Activated CD8-positive, alpha-beta memory T cell treated with anti-CD3 and anti-CD28 coated beads, Interleukin-2, amount 10 ng/mL, durations not matched to agents 7 days and 5 days (primary cell): Measurements from ENCODE around the gene FEZ2. TPM values are rescaled to one million over a fixed set of nuclear protein-coding genes. Genes with fewer than 3 reads are reported as not detected.

ENCODE experiments used
- ATAC-seq: fragments of 150-1000 bp; cut with Tn5 transposase; one replicate; pipeline ENCODE4 v1.10.0; 2021; ENCODE audit warnings: moderate library complexity
- CTCF ChIA-PET: fragments of 350-600 bp; sonication (Branson Sonifier 250); formaldehyde crosslinking; loops from one replicate; lab custom pipeline; 2021; ENCODE audit warnings: antibody characterized with exemption; lab: Charles Lee
- DNase-seq: peaks from one replicate; pipeline ENCODE4 v3.0.0-alpha.2; 2020
- H3K27ac Mint-ChIP-seq: one replicate; pipeline ENCODE4 v1.8.0; 2021; ENCODE audit warnings: mild to moderate bottlenecking, mixed read lengths
- H3K27me3 Mint-ChIP-seq: one replicate; pipeline ENCODE4 v1.8.0; 2021; ENCODE audit warnings: mixed read lengths
- H3K36me3 Mint-ChIP-seq: one replicate; pipeline ENCODE4 v1.8.0; 2021; ENCODE audit warnings: mild to moderate bottlenecking, mixed read lengths
- H3K4me1 Mint-ChIP-seq: one replicate; pipeline ENCODE4 v1.8.0; 2021; ENCODE audit warnings: mixed read lengths
- H3K4me3 Mint-ChIP-seq: one replicate; pipeline ENCODE4 v1.8.0; 2021; ENCODE audit warnings: mild to moderate bottlenecking, moderate library complexity, mixed read lengths
- H3K9me3 Mint-ChIP-seq: one replicate; pipeline ENCODE4 v1.8.0; 2022; ENCODE audit warnings: low read depth, mixed read lengths
- total RNA-seq, 2 experiments: library from RNA; stranded (reverse); gene quantifications; one replicate each; pipeline ENCODE4 v1.2.3, GENCODE V29; 2021

FEZ2 gene
- total RNA-seq, 2 experiments from 2014 or later = 9.9 to 13.3 TPM

DNA sequence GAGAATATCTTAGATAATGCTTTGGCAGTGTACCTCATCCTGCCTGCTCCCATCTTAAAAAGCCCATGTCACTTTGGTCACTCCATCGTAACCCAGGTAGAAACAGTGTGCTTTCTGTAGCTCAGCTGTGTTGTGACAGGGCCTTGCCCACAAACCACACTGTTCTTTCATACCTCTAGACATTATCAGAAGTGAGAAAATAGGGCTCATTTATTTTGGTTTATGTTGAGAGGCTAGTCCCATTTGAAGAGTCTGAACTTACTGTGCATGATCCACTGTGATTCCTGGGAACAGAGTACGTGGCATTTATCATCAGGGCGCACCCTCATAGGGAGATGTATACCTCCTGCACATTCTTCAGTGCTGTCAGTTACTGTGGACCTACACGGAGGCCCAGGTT is 69.7 kb downstream of the FEZ2 start:
- CTCF ChIA-PET = interaction anchor here (1.1 kb wide), 1 partner anchor 13 kb away, joined by 3 read pairs; no protein-coding TSS in a partner anchor
- Mint-ChIP-seq H3K36me3 (no peaks in the 10 kb centered on the region), H3K9me3 (no peaks in the 10 kb centered on the region), H3K27me3 (no peaks in the 10 kb centered on the region), H3K4me3 (no peak overlapping the region), H3K4me1 (peaks cover 9% of the 10 kb centered on the region), H3K27ac (no peak overlapping the region)
- DNase-seq (no peak), ATAC-seq (no peak)

DNA sequence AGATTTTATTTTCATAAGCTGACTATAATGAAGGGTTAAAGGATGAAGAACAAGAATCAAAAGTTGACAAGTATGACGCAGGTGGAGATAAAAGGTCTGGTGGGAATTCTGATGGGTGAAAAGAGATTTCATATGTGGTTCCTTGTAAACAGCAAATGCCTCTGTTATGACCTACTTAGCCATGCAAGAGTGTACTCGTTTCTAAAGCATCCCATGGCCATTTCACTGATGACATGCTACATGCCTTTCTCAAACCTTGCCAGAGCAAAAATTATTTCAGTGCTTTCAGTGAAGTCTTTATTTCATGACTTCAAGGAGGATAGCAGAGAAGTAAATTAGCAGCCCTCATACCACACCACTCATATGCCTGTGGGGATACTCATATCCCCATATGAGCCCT is 71.7 kb downstream of the FEZ2 start:
- no peak overlapping the region for H3K4me3 Mint-ChIP-seq
- DNase-seq (no peak), ATAC-seq (no peak)
- peaks cover 9% of the 10 kb centered on the region for H3K4me1 Mint-ChIP-seq
- H3K9me3 Mint-ChIP-seq = no peaks in the 10 kb centered on the region
- H3K27me3 Mint-ChIP-seq = no peaks in the 10 kb centered on the region
- H3K36me3 Mint-ChIP-seq = peaks cover 1% of the 10 kb centered on the region
- H3K27ac Mint-ChIP-seq = no peak overlapping the region
- CTCF ChIA-PET = no interaction called here

DNA sequence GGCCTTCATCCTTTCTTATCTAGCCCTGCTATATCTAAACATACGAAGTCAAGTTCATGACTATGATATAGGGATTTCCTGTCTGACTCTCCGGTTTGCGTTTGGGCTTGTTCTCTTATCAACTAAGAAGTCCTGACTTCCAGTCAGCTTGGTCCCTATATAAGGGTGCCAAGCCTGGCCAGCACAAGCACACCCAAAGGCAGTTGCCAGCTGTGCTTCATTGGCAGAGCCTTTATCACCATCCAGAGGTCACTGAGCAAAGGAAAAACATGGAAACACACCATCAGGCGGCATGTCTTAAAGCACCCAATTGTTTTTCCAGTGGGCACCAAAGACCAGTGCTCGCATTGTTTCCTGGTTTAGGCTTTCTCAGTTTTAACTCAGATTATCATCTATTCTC is 72.7 kb downstream of the FEZ2 start:
- H3K27me3 Mint-ChIP-seq = no peaks in the 10 kb centered on the region
- ATAC-seq (no peak), DNase-seq (no peak)
- no peak overlapping the region for H3K27ac Mint-ChIP-seq
- peaks cover 1% of the 10 kb centered on the region for H3K36me3 Mint-ChIP-seq
- no peak overlapping the region for H3K4me3 Mint-ChIP-seq
- no peaks in the 10 kb centered on the region for H3K9me3 Mint-ChIP-seq
- peaks cover 9% of the 10 kb centered on the region for H3K4me1 Mint-ChIP-seq
- CTCF ChIA-PET = no interaction called here

DNA sequence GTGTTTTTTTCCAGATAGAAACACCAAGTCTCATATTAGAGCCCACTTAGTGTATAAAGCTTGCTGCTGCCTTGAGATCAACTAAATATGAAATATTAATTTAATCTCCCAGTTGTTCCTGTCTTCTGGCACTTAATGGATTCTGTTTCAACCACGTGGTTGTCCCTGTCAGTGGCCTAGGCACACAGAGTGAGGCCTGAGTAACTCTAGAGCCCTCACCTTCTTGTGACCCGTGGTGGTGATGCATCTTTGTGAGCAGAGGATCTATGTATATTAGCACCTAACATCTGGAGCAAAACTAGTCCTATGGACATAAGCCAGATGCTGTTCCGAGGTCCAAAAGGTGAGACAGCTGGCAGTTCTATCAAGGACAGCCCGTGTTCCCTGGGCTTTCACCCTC is 74.8 kb downstream of the FEZ2 start:
- Mint-ChIP-seq H3K4me1 (peaks cover 2% of the 10 kb centered on the region), H3K4me3 (no peak overlapping the region), H3K9me3 (no peaks in the 10 kb centered on the region), H3K27me3 (no peaks in the 10 kb centered on the region), H3K27ac (no peak overlapping the region), H3K36me3 (peaks cover 1% of the 10 kb centered on the region)
- no peak for ATAC-seq
- CTCF ChIA-PET = no interaction called here
- DNase-seq = no peak

DNA sequence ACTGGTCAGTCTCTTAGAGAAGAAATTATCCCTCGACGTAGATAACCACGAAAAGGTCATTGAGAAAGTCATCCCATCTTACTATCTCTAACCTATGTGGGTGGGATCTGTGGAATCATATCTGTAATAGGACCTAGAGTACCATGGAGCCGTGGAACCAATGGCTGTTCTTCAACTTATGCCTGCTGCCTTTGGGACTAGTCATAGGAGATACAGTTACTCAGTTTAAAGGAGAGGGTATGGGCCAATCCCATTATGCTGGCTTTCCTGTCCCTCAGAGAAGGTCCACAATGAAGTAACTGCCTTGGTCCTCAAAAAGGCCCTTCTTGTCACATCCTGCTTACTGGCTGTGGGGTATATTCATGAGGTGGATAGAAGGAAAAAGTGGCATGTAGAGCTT is 77.5 kb downstream of the FEZ2 start:
- H3K9me3 Mint-ChIP-seq = no peaks in the 10 kb centered on the region
- no peaks in the 10 kb centered on the region for H3K27me3 Mint-ChIP-seq
- H3K4me1 Mint-ChIP-seq = no peaks in the 10 kb centered on the region
- DNase-seq = no peak
- ATAC-seq = no peak
- no peak overlapping the region for H3K27ac Mint-ChIP-seq
- CTCF ChIA-PET = no interaction called here
- H3K36me3 Mint-ChIP-seq = peaks cover 1% of the 10 kb centered on the region
- no peak overlapping the region for H3K4me3 Mint-ChIP-seq

DNA sequence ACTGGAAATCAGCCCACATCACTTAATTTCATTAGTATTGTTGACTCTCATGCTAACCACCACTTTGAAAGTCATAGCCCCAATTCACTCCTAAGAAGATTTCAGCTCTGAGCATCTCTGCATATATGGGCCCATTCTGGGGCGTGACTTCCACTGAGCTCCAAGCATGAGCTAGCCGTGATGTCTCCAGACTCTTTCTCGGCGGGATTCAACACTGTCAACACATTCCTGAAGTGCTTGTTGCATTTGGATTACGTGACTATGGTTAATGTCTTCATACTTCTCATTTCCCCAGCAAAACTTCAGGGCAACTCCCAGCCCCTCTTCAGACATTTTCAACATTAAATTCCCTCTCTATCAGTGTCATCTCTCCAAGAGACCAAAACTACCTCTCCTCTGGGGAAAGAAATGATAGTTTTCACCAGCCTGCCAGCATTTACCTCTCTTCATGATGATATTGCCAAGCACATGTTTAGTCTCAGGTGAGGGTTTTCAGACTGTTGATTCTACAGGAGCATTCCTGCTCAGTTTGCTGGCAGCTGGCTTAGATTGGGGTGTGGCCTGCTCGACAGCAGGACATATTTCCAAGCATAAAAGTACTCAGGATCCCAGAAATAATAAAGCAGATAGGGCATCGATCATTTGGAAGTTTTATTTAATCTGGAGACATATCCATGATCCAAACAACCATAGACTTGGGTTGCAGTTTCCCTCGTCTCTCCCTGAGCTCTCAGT is 81.7 kb downstream of the FEZ2 start:
- DNase-seq (no peak), ATAC-seq (no peak)
- Mint-ChIP-seq H3K4me3 (no peak overlapping the region), H3K27me3 (no peaks in the 10 kb centered on the region), H3K36me3 (no peaks in the 10 kb centered on the region), H3K9me3 (no peaks in the 10 kb centered on the region), H3K4me1 (no peaks in the 10 kb centered on the region), H3K27ac (no peak overlapping the region)
- CTCF ChIA-PET = no interaction called here

DNA sequence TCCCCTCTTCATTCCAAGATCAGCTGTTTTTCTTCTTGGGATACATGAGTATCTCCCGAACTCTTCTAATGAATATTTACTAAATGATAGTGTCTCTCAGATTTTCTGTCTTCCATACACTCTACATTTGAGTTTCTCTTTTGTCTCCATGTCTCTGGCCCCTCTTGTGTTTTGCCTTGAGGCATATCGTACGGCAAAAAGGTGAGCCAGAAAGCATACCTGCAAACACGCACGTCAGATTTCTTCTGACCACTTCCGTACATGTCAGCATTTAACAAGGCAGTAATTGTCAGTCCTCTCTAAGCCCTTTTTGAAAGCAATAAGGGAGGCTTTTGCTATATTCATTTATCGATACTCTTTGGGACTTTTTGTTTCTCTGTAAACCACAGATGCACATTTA is 82.4 kb downstream of the FEZ2 start:
- CTCF ChIA-PET = no interaction called here
- H3K4me1 Mint-ChIP-seq = no peaks in the 10 kb centered on the region
- no peak for DNase-seq
- H3K4me3 Mint-ChIP-seq = no peak overlapping the region
- no peak for ATAC-seq
- H3K9me3 Mint-ChIP-seq = no peaks in the 10 kb centered on the region
- H3K27ac Mint-ChIP-seq = no peak overlapping the region
- H3K36me3 Mint-ChIP-seq = no peaks in the 10 kb centered on the region
- H3K27me3 Mint-ChIP-seq = no peaks in the 10 kb centered on the region

DNA sequence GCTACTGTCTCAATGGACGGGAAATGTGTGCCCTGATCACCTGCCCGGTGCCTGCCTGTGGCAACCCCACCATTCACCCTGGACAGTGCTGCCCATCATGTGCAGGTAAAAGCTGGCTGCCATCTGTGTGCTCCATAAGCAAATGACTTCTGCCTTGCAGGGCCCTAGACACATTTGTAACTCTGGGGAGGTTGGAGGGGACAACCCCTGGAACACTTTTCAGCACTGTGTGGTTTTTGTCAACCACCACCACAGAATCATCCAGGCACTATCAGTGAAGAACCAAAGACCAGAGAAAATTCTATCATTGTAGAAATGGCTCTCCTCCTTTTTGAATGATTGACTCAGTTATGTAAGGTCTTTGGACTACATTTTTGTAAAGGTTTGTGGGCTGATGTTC is 84.3 kb downstream of the FEZ2 start:
- DNase-seq (no peak), ATAC-seq (no peak)
- Mint-ChIP-seq H3K27ac (no peak overlapping the region), H3K9me3 (no peaks in the 10 kb centered on the region), H3K27me3 (no peaks in the 10 kb centered on the region), H3K4me3 (no peak overlapping the region), H3K4me1 (no peaks in the 10 kb centered on the region), H3K36me3 (no peaks in the 10 kb centered on the region)
- CTCF ChIA-PET = no interaction called here

DNA sequence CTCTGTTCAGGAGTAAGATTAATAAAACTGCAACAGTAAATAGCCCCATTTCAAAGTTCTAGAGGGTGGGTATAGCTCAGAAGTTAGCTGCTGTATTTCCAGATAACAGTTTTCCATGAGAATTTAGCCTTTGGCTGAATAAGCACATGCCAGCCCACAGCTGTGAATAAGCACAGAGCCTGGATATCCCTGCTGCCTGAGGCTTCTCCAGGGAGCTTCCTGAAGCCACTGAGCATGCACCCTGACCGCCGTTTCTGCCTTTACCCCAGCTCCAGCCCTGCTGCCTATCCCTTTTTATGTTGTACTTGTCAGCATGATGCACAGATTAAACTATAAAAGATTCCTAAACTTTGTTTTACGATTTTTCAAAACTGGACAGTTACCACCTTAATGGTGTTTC is 85.3 kb downstream of the FEZ2 start:
- no peak for DNase-seq
- Mint-ChIP-seq H3K36me3 (no peaks in the 10 kb centered on the region), H3K27ac (no peak overlapping the region), H3K9me3 (no peaks in the 10 kb centered on the region), H3K4me1 (no peaks in the 10 kb centered on the region), H3K4me3 (no peak overlapping the region), H3K27me3 (no peaks in the 10 kb centered on the region)
- no peak for ATAC-seq
- CTCF ChIA-PET = no interaction called here

DNA sequence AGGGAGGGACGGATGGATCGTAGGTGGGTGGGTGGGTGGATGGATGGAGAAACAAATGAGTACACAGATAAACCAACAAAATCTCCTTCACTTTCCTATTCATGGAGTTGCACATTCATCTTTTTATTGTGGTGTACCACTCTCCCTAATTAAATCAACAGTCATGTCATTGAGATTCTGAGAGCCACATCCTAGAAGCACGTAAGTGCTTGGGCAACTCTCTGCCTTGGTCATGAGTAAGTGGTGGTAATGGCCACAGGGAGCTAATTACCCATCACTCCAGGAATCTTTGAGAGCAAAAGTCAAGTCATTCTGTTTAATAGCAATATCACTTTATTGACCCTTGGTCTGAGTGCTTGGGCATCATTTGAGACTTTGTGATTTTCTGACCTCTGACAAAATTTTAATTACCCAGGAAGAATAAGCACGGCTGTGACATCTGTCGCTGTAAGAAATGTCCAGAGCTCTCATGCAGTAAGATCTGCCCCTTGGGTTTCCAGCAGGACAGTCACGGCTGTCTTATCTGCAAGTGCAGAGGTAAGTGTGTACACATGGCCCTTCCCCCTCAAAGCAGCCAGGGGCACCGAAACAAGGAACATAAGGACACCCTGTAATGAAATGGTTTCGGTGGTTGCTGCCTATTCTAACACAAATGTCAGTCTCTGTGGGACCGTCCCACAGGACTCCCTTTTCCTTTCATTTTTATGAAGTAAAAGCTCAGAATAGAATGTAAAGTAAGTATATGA is 85.9 kb downstream of the FEZ2 start:
- no peak overlapping the region for H3K27ac Mint-ChIP-seq
- H3K36me3 Mint-ChIP-seq = no peaks in the 10 kb centered on the region
- H3K27me3 Mint-ChIP-seq = no peaks in the 10 kb centered on the region
- no peak for ATAC-seq
- no peaks in the 10 kb centered on the region for H3K4me1 Mint-ChIP-seq
- DNase-seq = no peak
- H3K4me3 Mint-ChIP-seq = no peak overlapping the region
- H3K9me3 Mint-ChIP-seq = no peaks in the 10 kb centered on the region
- CTCF ChIA-PET = no interaction called here

DNA sequence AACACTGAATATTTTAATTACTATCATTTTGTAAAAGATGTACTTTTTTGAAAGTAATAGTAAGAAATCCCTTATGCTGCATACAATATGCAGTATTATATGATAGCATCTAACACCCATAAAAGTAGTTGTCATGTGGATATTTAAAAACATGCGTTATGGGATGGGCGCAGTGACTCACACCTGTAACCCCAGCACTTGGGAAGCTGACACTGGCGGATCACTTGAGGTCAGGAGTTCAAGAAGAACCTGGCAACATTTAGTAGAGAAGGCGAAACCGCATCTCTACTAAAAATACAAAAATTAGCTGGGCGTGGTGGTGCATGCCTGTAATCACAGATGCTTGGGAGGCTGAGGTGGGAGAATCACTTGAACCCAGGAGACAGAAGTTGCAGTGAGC is 88.9 kb downstream of the FEZ2 start:
- Mint-ChIP-seq H3K4me1 (no peaks in the 10 kb centered on the region), H3K27me3 (no peaks in the 10 kb centered on the region), H3K27ac (no peak overlapping the region), H3K4me3 (no peak overlapping the region), H3K9me3 (no peaks in the 10 kb centered on the region), H3K36me3 (no peaks in the 10 kb centered on the region)
- CTCF ChIA-PET = no interaction called here
- ATAC-seq (no peak), DNase-seq (no peak)

DNA sequence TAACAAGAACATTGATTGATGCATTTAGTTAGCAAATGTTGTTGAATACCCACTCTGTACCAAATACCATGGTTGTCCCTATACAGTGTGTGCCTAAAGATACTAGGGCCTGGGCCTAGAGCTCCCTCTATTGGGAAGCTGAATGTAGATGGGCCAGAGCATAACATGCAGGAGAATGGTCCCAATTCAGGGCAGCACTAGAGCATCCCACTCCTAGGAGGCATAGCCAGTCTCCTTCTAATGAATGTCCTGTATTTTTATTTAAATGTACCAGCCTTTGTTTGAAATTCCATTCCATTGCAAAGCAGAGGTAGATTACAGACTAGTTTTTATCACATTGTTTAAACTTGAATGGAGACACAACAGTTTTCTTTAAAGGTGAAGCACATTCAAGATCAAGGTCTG is 90.6 kb downstream of the FEZ2 start:
- DNase-seq (peak; percentile 49), ATAC-seq (peak; percentile 70)
- Mint-ChIP-seq H3K27me3 (no peaks in the 10 kb centered on the region), H3K27ac (no peak overlapping the region), H3K4me3 (no peak overlapping the region), H3K36me3 (no peaks in the 10 kb centered on the region), H3K4me1 (no peaks in the 10 kb centered on the region), H3K9me3 (no peaks in the 10 kb centered on the region)
- CTCF ChIA-PET = no interaction called here
